ENCODE results near the gene OIP5.
"Not testable (repeated sequence)": the region's sequence is repeated elsewhere in the genome, so short reads cannot be mapped to it uniquely, and the experiment has no call there.

The OIP5 gene

DNA sequence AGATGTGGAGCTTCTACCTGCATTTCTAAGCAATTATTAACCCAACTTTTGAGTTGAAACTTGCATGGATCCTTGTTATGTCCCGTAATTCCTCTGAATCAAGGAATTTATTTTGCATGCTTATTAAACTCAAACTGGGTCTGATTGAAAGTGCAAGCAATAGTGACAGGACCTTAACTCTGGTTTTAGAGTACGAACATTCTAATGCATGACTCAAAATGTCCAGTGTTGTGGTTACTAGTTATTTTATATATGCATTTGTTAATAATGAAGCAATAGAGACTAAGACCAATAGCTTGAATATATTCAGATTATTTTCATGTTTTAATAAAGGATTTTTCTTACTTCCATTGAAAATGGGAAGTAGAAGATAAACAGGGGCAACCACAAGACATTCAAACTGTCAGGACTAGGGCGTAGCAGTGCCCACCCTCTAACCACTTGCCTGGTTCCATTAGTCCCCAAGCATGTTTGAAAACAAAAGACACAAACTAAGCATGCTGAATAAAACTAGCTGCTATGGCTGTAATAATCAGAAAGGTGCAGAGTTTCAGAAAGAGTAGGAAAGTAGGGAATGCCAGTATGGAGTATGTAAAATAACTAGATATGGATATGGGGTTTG lies 28.1 kb downstream of the OIP5 start:
- no peak for DNase-seq (ENCODE audit: low read depth in 2 of 2)

DNA sequence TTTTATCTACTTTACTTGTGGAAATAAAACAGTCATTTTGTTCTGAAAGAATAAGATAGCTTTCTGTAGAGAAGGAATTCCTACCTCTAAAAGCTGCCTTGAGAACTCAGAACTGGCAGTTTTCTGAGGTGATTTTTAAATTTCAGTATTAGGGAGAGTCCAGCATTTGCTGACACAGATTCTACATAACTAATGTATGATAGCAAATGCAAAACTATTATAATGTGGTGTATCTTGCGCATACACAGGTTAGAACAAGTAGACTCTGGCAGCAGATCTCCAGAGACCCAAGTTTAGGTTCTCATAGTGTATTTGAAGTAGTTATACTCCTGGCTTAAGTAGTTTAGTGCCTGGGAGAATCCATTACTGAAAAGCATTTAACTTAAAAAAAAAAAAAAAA lies 30.8 kb downstream of the OIP5 start:
- no peak for DNase-seq (ENCODE audit: low read depth in 2 of 2)

DNA sequence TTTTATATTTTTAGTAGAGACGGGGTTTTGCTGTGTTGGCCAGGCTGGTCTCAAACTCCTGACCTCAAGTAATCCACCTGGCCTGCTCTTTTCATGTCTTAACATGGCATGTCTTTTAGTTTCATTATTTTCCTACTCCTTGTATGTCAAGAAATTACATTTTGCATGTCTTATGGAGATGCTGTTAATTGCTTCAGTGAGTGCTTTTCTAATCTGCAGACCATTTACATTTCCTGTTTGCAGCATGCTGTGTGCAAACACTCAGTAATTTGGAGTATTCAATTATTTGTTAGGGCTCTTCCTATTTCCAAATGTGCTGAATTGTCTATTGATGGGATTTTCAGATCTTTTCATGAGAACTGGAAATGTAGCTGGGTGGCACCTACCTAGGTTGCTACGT lies 31.3 kb downstream of the OIP5 start:
- DNase-seq (ENCODE audit: low read depth in 2 of 2) = not testable (repeated sequence)

DNA sequence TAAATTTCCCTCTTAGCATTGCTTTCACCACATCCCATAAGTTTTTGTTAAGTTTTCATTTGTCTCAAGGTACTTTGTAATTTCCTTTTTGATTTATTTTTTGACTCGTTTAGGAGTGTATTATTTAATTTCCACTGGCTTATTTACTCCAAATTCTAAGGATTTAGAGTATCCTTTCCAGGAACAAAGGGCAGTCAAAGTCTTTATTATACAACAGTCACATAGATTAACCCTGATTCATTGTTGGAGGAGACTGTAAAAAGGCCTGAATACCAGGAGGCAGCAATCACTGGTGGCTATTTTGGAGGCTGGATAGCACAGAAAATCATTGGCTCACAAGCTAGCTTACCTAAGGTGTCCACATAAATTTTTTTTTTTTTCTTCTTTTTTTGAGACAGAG lies 39.9 kb downstream of the OIP5 start:
- DNase-seq (ENCODE audit: low read depth in 2 of 2) = no peak

DNA sequence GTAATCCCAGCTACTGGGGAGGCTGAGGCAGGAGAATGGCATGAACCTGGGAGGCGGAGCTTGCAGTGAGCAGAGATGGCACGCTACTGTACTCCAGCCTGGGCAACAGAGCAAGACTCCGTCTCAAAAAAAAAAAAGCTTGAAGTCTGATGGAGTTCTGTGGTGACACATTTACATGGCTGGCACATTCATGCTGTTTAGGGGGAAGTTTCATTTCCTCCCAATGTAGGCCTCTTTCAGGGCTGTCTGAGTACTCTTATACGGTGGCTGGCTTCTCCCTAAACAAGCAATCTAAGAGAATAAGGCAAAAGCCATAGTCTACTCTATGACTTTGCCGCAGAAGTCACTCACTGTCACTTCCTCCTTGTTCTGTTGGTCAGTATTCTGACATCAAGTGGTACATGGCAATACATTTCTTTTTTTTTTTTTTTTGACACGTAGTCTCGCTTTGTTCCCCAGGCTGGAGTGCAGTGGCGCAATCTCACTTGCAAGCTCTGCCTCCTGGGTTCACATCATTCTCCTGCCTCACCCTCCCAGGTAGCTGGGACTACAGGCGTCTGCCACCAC lies 41.2 kb downstream of the OIP5 start:
- DNase-seq (ENCODE audit: low read depth in 2 of 2) = no peak

DNA sequence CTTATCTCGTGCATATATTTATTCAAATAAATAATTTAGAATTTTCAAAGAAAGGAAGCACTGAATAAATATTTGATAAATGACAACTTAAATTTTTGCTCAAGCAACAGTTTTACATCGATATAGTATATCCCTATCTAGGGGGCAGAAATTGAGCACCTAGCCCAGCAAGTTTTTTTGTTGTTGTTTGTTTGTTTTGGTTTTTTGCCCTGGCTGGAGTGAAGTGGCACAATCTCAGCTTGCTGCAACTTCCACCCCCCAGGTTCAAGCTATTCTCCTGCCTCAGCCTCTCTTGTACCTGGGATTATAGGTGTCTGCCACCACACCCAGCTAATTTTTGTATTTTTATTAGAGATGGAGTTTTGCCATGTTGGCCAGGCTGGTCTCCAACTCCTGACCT lies 42.4 kb downstream of the OIP5 start:
- DNase-seq (ENCODE audit: low read depth in 2 of 2) = no peak

DNA sequence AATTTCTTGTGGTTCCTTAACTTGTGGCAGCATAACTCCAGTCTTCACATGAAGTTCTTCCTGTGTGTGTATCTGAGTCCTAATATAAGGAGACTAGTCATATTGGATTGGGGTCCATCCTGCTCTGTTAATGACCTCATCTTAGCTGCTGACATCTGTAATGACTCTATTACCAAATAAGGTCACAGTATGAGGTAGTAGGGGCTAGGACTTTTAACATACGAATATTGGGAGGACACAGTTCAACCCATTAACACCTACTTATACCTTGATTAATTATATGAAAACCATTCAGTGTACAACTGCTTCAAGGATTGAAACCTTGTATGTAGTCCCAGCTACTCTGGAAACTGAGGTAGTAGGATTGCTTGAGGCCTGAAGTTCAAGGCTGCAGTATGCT lies 43.9 kb downstream of the OIP5 start:
- DNase-seq (ENCODE audit: low read depth in 2 of 2) = no peak

DNA sequence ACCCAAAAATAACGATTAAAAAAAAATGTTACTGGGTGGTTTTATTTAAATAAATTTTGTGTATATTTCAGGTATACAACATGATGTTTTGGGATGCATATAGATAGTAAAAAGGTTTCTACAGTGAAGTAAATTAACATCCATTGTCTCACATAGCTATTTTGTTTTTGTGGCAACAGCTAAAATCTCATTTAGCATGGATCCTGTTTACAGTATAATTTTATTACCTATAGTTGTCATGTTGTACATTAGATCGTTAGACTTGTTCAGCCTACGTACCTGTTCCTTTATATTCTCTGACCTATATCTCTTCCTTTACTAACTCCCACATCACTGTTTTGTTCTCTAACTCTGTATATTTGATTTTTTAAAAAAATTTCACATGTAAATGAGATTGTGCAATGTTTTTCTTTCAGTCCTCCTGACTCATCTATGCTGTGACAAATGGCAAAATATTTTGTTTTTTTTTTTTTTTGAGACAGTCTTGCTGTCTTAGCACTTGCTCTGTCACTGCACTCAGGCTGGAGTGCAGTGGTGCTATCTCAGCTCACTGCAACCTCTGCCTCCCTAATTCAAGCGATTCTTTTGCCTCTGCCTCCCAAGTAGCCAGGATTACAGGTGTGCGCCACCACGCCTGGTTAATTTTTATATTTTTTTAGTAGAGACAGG lies 45.6 kb downstream of the OIP5 start:
- DNase-seq (ENCODE audit: low read depth in 2 of 2) = no peak

DNA sequence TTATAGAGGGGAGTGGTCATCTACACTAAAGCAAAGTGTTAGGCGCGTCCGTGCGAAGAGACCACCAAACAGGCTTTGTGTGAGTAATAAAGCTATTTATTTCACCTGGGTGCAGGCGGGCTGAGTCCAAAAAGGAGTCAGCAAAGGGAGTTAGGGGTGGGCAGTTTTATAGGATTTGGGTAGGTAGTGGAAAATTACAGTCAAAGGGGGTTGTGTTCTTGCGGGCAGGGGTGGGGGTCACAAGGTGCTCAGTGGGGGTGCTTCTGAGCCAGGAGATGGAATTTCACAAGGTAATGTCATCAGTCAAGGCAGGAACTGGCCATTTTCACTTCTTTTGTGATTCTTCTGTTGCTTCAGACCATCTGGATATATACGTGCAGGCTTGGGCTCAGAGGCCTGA lies 47.1 kb downstream of the OIP5 start:
- no peak for DNase-seq (ENCODE audit: low read depth in 2 of 2)

DNA sequence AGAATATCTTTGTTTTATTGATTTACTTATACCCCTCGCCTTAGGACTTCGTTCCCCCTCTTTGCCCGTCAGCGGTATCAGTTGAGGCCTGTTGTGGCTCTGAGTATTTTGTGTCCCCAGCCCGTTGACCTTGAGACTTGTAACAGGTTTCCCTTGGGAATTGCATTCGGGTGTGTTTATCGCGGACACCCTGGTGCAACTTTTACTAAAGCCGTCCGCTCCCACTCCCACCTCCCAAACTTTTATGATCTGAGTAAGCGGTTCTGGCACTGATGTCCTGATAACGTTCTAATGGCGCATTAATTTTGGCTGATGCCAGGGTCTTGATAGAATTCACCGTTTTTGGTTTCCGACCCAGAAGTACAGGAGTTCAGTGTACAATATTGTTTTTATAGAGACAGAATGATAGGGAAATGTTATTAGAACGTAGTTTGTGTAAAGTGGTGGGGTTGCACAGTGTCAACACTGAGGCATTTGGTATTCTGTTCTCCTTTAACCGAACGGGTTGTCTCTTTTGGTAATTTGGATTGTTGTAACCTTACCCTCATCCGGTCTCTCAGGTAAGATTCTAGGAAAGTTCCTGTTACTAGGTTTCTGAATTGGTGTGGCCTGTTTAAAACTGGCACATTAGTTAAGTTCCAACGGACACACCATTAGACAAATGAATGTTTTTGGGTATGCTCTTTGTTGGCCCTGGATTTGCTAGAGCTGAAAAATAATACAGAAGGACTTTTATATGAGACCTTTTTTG lies 47.8 kb downstream of the OIP5 start:
- no peak for DNase-seq (ENCODE audit: low read depth in 2 of 2)

DNA sequence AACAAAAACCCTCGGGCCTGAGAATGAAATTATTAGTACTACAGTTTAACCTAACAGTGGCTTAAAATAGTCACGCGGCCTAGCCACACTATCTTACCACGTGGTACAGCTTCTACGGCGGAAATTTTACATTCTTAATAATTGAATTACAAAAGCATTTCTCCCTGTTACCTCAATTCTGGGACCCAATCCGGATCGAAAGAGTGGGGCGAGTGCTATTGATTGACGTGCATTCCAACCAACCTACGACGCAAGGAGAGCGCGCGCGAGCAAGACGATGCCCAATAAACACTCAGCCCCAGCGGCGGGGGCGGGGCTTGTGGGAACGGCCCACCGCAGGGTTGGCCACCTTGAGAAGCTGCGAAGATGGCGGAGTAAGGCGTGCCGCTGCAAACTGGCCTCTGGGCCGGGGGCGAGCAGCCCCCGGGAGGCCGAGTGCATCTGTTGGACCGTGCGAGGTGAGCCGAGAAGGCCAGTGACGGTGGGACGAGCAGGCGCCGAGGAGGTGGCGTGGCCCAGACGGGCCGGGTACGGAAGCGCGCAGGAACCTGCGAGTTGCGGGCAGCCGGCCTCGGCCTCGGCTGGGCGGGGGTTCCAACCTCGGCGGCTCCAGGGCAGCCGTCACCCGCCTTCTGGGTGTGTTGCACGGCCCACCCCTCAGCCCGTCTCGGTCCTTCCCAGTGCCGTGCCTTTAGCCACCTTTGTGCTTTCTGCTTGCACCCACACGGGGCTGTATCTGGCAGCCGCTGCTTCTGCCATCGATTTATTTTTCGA lies 48.6 kb downstream of the OIP5 start:
- DNase-seq (ENCODE audit: low read depth in 2 of 2) = peak; percentile 99

DNA sequence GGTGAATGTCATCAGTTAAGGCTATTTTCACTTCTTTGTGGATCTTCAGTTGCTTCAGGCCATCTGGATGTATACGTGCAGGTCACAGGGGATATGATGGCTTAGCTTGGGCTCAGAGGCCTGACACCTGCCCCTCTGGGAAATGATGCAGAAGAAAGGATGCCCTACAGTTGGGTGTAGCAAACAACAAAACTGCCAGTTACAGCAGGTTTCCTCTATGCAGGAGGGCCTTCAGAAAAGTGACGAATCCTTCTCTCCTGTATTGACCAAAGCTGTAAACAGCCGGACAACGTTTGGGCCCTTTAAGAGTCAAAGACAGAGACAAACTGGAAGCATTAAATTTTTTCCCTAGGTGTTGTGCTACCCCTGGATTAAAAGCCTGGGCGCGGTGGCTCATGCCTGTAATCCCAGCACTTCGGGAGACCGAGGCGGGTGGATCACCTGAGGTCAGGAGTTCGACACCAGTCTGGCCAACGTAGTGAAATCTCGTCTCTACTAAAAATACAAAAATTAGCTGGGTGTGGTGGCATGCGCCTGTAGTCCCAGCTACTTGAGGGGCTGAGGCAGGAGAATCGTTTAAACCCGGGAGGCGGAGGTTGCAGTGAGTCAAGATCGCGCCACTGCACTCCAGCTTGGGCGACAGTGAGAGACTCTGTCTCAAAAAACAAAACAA lies 49.3 kb downstream of the OIP5 start:
- DNase-seq (ENCODE audit: low read depth in 2 of 2) = not testable (repeated sequence)

DNA sequence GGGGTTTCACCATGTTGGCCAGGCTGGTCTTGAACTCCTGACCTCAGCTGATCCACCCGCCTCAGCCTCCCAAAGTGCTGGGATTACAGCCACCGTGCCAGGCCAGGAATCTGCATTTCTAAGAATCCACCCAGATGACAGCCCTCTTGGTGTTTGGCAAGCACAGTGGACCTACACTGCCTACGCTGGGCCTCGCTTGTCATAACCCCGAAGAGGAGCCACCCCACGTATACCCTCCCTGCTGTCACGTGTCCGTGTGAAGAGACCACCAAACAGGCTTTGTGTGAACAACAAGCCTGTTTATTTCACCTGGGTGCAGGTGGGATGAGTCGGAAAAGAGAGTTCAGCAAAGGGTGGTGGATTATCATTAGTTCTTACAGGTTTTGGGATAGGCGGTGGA lies 50.0 kb downstream of the OIP5 start:
- DNase-seq (ENCODE audit: low read depth in 2 of 2) = not testable (repeated sequence)

DNA sequence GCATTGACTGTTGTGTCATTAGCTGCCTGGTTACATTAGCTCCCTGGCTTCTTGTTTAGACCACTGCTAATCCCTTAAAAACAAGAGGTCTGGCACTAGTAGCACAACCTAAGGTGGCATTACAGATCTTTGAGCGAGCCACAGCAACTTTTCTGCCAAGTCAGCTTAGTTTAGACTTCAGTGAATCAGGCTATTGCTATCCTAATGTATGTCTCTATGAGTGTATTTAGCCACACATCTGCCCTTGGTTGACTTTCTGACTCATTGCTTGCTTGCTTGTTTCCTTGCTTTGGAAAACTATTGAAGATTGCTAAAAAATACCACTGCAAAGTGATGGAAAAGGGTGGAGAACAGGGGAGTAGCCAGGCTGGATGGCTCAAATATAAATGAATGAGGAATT lies 51.2 kb downstream of the OIP5 start:
- peak; percentile 79 to 80 for DNase-seq (ENCODE audit: low read depth in 2 of 2)

DNA sequence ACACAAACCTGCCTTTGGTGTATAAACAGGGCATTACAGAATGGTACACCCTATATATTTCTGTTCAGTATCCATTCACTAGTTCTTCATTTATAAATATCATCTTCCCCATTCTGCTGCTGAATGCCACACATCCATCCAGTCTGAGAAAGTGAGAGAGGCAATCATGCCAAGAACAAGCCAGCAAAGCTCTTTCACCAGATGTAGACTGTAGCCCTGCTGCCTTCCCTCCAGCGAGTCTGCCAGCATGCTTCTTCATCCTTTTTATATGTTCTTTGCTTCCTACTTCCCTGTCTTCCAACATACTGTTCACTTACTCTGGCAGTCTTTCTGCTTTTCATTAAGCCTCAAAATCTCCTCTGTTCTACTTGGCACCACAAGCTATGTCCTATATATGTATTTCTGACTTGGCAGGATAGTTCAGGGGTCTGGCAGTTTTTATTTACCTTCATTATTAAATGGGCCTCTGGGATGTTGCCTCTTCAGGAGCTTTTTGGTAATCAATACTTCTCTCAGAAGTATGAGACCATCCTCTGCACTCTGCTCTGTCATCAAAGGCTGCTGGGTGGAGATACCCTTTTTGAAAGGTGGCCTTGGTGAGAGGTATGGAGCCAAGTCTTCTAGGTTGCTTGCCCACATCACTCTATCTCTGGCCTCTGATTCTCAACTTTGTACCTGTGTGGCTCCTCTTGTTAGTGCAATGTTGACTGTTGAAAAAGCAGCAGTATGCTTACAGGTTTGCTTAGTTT lies 52.7 kb downstream of the OIP5 start:
- no peak for DNase-seq (ENCODE audit: low read depth in 2 of 2)

DNA sequence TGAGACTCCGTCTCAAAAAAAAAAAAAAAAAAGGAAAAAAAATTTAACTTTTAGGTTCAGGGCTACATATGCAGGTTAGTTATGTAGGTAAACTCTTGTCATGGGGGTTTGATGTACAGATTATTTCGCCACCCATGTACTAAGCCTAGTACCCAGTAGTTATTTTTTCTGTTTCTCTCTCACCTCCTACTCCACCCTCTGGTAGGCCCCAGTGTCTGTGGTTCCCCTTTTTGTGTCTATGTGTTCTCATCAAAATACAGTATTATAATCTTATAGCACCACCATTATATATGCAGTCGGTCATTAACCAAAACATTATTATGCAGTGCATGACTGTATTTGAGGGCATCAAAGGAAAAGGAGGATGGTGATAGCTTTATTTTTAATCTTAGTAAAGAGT lies 54.1 kb downstream of the OIP5 start:
- DNase-seq (ENCODE audit: low read depth in 2 of 2) = no peak

DNA sequence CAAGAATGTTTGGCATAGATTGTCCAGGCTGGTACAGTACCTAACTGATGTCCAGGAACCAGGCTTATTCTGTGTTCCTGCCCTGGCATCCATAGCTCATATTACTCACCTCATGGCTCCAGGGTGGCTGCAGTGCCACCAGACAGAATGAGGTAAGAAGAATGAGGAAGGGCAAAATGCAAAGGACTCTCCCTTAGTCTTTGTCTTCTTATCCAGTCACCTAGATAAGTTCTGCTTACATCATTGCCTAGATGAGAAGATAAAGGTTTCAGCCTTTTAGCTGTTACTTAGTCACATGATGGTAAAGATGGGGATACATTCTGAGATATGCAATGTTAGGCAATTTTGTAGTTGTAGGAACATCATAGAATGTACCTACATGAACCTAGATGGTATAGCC lies 55.6 kb downstream of the OIP5 start:
- no peak for DNase-seq (ENCODE audit: low read depth in 2 of 2)

DNA sequence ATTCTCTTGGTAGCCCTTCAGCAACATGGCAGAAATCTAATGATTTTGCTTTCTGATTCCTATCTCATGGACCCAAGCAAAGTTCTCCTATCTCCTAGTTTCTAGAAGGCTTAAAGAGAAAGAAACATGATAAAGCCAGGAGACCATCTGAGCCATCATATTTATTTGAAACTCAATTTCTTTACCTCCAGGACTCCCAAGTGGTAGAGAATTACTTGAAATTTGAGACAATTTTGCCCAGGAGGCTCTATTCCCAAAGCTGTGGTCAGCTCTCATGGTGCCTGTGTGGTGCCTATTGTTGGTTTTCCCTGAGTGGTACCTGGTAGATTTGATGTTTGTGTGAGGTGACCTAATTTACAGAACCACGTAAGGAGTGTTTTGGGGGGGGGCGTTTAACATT lies 62.5 kb downstream of the OIP5 start:
- no peak for DNase-seq (ENCODE audit: low read depth in 2 of 2)

DNA sequence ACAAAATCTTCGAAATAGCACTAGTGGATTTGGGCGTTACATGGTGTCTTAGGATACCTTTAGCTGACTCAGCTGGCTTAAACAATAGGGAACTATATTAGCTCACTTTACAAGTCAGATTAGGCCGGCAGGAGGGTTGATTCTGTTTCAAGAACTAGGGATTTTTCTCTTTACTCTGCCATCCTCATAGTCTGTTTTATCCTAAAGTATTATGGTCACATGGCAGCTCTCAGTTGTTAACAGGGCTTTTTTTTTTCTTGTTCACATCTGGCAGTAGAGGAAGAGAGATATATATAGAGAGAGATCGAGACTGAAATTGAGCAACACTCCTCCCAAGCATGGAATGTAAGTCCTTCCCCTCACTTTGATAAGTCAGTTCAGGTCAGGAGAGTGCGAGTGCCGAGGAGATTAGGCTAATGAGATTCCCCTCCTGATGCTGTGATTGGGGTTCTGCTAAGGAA lies 68.5 kb downstream of the OIP5 start:
- peak in 1 of 2 experiments; percentile 26 for DNase-seq (ENCODE audit: low read depth in 2 of 2)

DNA sequence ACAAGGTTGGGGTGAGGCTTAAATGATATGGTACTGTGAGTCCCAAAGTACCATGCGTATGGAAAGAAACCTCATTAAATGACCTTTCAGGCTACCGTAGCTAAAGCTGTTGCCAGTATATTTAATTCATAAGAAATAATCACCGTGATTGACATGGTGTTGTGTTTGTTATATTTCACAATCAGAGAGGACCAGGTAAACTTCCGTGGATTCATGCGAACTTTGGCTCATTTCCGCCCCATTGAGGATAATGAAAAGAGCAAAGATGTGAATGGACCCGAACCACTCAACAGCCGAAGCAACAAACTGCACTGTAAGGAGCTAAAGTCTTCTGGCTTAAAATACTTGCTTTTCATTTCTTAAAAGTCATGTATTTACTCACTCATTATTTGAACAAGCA lies 69.8 kb downstream of the OIP5 start:
- no peak for DNase-seq (ENCODE audit: low read depth in 2 of 2)

DNA sequence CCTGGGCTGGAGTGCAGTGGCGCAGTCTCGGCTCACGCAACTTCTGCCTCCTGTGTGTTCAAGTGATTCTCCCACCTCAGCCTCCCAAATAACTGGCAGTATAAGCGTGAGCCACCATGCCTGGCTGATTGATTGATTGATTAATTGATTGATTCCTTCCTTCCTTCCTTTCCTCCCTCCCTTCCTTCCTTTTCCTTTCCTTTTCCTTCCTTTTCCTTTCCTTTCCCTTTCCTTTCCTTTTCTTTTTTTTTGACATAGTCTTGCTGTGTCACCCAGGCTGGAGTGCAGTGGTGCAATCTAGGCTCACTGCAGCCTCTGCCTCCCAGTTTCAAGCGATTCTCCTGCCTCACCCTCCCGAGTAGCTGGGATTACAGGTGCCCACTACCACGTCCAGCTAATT lies 71.5 kb downstream of the OIP5 start:
- not testable (repeated sequence) for DNase-seq (ENCODE audit: low read depth in 2 of 2)
